Measurements from ENCODE around the gene ARHGEF37.

DNA sequence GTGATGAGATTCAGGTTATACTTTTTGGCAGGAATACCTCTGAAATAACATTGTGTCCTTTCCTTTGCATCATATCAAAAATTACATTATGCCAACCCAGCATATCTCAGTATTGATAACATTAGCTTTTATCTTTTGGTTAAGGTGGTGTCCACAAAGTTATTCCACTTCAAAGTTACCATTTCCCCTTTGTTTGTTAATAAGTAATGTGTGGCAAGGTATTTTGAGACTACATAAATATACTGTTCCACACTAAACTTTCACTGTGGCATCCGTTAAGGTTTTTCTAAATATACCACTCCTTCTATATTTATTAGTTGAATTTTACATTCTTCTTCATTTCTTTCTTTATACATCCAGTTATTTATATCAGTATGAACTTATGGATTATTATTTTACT, 14.1 kb upstream of the ARHGEF37 start:
- TF ChIP-seq FOXK2 (IDR thresholded peaks at IDR 0.05) (no peak), BHLHE40 (IDR thresholded peaks at IDR 0.05; ENCODE audit: borderline replicate concordance) (no peak), NFRKB (IDR thresholded peaks at IDR 0.05) (no peak), ZNF384 (IDR thresholded peaks at IDR 0.05) (no peak), SP1 (IDR thresholded peaks at IDR 0.05) (no peak), FOXM1 (IDR thresholded peaks at IDR 0.05; ENCODE audit: borderline replicate concordance) (no peak)
